Esophagus muscularis mucosa (tissue), 4 donors: Measurements from ENCODE around the gene RERG. TPM values are rescaled to one million over a fixed set of nuclear protein-coding genes. Genes with fewer than 3 reads are reported as not detected.

Source experiments
- DNase-seq: peaks from one replicate; pipeline ENCODE4 v3.0.0-alpha.2; 2017; ENCODE audit errors: extremely low spot score
- H3K27ac ChIP-seq, 4 donors: fragments of 200-600 bp; sonication (generic); replicated peaks in 1 of 4; 1 replicate in 3 of 4; 2 replicates in 1 of 4; pipeline ENCODE4 v1.5.1; 2016 to 2019; ENCODE audit warnings: mild to moderate bottlenecking in 1 of 4
- H3K27me3 ChIP-seq, 4 donors: fragments of 200-600 bp; sonication (generic); one replicate each; pipeline versions ENCODE4 v1.5.1 to v1.6.0; 2016 to 2019
- H3K36me3 ChIP-seq, 4 donors: fragments of 200-600 bp; sonication (generic); one replicate each; pipeline ENCODE4 v1.5.1; 2016 to 2019
- H3K4me1 ChIP-seq, 4 donors: fragments of 200-600 bp; sonication (generic); one replicate each; pipeline ENCODE4 v1.5.1; 2016 to 2019
- H3K4me3 ChIP-seq, 4 donors: fragments of 200-600 bp; sonication (generic); 1 replicate in 2 of 4; 2 replicates in 2 of 4; pipeline ENCODE4 v1.5.1; 2016 to 2019; ENCODE audit warnings: mild to moderate bottlenecking in 4 of 4, moderate library complexity in 1 of 4
- H3K9me3 ChIP-seq, 4 donors: fragments of 200-600 bp; sonication (generic); 1 replicate in 3 of 4; 2 replicates in 1 of 4; pipeline ENCODE4 v1.5.1; 2016 to 2019
- EP300 ChIP-seq: sonication (generic); formaldehyde crosslinking; IDR thresholded peaks from one replicate; pipeline ENCODE4 v1.6.1; 2017; ENCODE audit warnings: antibody characterized with exemption
- POLR2A ChIP-seq: fragments of 450-650 bp; IDR thresholded peaks from one replicate; pipeline ENCODE4 v1.6.1; 2017; ENCODE audit warnings: antibody characterized with exemption, moderate library complexity, mild to moderate bottlenecking, low read depth
- POLR2AphosphoS5 ChIP-seq, 2 donors: sonication (generic); formaldehyde crosslinking; IDR thresholded peaks; one replicate each; pipeline ENCODE4 v1.6.1; 2017; ENCODE audit warnings: antibody characterized with exemption in 2 of 2
- WGBS: methylation state at CpG from one replicate; pipeline ENCODE4 v1.1.5; 2018; 5-methylcytosine and 5-hydroxymethylcytosine counted together
- intact Hi-C: fragments of 100-400 bp; cut with DNase I; formaldehyde crosslinking; loops from one replicate; pipeline ENCODE4 v1.15.1; 2023
- total RNA-seq, 4 donors: library from RNA; depleted of rRNA; stranded (reverse); fragments of >200 nt; gene quantifications; one replicate each; pipeline versions ENCODE4 v1.1.0 to v1.2.1, GENCODE V29; 2016
- TF ChIP-seq, protein P1 (sequence below), 3 experiments: fragments of 200-600 bp in 2 of 3; fragments of 450-650 bp in 1 of 3; sonication (generic) in 2 of 3; IDR thresholded peaks; one replicate each; pipeline ENCODE4 v1.5.1; 2017 to 2019; ENCODE audit warnings: antibody characterized with exemption in 3 of 3, mild to moderate bottlenecking in 2 of 3, moderate library complexity in 1 of 3

The RERG gene, protein sequence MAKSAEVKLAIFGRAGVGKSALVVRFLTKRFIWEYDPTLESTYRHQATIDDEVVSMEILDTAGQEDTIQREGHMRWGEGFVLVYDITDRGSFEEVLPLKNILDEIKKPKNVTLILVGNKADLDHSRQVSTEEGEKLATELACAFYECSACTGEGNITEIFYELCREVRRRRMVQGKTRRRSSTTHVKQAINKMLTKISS
- 10 to 100 TPM in 3 of 4 donors, 1 to 10 TPM in 1; 5.0 to 15.4 (median 12.7) TPM for total RNA-seq

DNA sequence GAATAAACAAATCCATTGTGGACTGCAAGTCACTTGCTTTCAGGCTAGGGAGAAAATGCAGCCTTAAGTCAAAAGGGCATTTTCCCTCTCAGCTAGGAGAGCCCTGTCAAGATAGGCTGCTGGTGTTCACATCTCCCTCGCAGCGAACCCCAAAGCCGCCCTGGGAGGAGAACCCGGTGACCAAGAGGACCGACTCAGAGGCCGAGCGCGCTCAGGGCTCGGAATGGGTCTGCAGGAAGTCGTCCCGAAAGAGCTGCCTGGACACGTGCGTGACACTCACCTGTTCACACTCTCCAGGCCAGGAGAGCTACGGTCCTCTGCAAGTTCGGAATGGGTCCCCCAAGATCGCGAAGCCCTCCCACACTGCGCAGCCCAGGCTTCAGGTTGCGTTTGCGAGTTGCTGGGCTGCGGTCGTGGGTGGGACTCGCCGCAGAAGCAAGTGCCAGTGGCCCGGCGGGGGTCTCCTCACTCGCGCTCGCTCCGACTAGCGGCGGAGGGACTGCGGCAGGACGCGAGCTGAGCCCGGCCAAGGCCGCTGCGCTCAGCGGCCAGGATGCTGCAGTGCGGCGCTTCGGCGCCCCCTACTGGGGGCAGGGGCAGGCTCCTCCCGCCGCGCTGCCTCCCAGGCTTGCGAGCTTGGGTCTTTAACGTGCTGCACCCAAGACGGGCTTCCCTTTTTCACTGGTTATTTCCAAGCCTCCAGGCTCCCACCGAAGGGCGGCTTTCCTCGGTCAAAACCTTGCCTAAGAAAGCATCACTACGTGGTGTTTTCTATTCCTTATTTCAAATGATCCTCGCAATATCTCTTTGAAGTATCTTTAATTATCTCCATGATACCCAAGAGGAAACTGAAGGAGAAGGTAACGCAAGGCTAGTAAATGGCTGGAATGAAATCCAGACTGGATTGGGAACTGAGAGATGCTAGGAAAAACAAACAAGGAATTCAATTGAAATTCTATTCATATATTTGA is at the start of gene RERG:
Gene RERG (minus strand): TSS at position 503 of the 971 bp plus-strand sequence. CDS start 3,928 bp downstream, outside the sequence.
- Histone ChIP-seq H3K27me3 (peaks cover 0 to 4% (median 0%) of the 10 kb centered on the region in 4 donors), H3K4me3 (peak within 1 kb of the TSS; percentile 54 to 70 (median 60)), H3K9me3 (no peaks in the 10 kb centered on the region), H3K36me3 (no peaks in the 10 kb centered on the region), H3K27ac (peak within 1 kb of the TSS; percentile 60 to 66 (median 63)), H3K4me1 (peaks cover 11 to 19% (median 14%) of the 10 kb centered on the region in 4 donors)
- 7% methylated on average over 19 of the region's 55 CpGs for WGBS
- intact Hi-C loops, result loop anchor here (1.0 to 5.0 kb wide), 4 partner anchors 46 to 374 kb away; no protein-coding TSS in a partner anchor
- TF ChIP-seq EP300 (no peak), POLR2A (no peak), POLR2AphosphoS5 (IDR thresholded peaks at IDR 0.05) (peak; percentile 55 to 56)
- TF ChIP-seq, protein P1, sequence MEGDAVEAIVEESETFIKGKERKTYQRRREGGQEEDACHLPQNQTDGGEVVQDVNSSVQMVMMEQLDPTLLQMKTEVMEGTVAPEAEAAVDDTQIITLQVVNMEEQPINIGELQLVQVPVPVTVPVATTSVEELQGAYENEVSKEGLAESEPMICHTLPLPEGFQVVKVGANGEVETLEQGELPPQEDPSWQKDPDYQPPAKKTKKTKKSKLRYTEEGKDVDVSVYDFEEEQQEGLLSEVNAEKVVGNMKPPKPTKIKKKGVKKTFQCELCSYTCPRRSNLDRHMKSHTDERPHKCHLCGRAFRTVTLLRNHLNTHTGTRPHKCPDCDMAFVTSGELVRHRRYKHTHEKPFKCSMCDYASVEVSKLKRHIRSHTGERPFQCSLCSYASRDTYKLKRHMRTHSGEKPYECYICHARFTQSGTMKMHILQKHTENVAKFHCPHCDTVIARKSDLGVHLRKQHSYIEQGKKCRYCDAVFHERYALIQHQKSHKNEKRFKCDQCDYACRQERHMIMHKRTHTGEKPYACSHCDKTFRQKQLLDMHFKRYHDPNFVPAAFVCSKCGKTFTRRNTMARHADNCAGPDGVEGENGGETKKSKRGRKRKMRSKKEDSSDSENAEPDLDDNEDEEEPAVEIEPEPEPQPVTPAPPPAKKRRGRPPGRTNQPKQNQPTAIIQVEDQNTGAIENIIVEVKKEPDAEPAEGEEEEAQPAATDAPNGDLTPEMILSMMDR (IDR thresholded peaks at IDR 0.05), result peak; percentile 91 to 100 (median 99)
- no peak for DNase-seq

DNA sequence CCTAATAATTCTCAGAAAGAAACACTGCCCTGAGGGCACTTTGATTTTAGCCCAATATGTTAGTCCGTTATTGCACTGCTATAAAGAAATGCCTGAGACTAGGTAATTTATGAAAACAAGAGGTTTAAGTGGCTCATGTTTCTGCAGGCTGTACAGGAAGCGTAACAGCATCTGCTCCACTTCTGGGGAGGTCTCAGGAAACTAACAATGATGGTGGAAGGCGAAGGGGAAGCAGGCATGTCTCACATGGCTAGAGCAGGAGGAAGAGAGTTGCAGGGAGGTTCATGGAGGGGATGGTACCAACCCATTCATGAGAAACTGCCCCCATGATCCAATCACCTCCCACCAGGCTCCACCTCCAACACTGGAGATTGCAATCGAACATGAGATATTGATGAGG is 49.4 kb upstream of the RERG start:
- intact Hi-C loops, result loop anchor here (10.0 kb wide), 1 partner anchor 514 kb away; the partner anchor contains the start of gene EPS8
- Histone ChIP-seq H3K36me3 (no peaks in the 10 kb centered on the region), H3K27ac (no peak overlapping the region), H3K4me1 (peaks cover 0 to 21% (median 15%) of the 10 kb centered on the region in 4 donors), H3K9me3 (no peaks in the 10 kb centered on the region), H3K4me3 (no peak overlapping the region), H3K27me3 (no peaks in the 10 kb centered on the region)
- no peak for TF ChIP-seq EP300
- WGBS, result 80% methylated on average over 4 of the region's 4 CpGs
- DNase-seq, result no peak

DNA sequence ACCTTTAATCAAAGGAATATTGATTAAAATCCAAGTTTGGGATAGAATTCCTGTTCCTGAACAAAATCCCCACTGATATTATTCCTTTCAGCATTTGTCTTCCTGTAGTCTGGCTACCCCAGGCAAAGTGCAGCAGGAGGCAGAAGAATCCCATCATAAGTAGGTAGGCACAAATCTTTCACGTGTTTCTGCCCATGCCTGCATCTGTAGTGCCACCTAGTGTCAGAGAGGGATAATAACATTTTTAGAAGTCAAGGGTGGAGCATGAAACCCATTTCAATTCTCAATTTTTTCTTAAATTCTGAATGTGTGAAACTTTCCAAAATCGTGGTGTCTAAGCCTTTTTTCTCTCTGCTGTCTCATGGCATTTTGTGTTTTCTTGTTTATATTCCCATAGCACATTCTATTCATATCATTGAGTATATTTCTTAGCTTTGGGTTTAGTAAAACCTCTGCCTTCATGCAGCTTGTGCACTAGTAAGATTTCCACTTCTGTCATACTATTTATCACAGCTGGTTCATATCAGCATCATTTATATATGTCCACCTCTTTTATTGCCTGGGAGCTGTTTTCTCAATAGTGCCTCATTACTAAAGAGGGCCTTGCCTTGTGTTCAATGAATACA is 47.8 kb upstream of the RERG start:
- intact Hi-C loops, result loop anchor here (5.0 kb wide), 1 partner anchor 47 kb away; the partner anchor contains the start of gene RERG
- H3K36me3 ChIP-seq, result no peaks in the 10 kb centered on the region
- TF ChIP-seq, protein P1 (IDR thresholded peaks at IDR 0.05), result peak; percentile 83 to 85 (median 83)
- no peak for TF ChIP-seq POLR2A
- no peak overlapping the region for H3K27ac ChIP-seq
- no peak for DNase-seq
- H3K4me1 ChIP-seq, result peaks cover 0 to 5% (median 2%) of the 10 kb centered on the region in 4 donors
- no peaks in the 10 kb centered on the region for H3K27me3 ChIP-seq
- 0% methylated on average over 2 of the region's 2 CpGs for WGBS
- H3K4me3 ChIP-seq, result no peak overlapping the region
- H3K9me3 ChIP-seq, result no peaks in the 10 kb centered on the region

DNA sequence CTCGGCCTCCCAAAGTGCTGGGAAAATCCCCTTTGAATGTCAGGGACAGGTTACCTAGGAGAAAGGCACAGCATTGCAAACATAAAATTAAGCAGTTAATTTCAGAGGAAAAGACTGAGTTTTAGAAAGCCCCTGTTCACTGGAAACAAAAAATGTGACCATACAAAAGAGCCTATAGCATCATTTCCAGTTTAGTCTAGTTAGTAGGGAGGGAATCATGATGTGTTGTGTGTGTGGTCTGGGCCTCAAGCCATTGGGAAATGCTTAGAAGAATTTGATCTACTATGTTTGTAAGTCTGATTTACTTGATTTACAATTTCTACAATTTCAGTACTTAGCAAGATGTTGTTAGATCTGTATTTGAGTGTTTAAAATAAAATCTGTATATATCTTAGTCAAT is 47.1 kb upstream of the RERG start:
- no peak overlapping the region for H3K27ac ChIP-seq

More for the DNA sequence above, 47.1 kb upstream of the RERG start:
- DNase-seq, result no peak
- H3K4me3 ChIP-seq, result no peak overlapping the region
- intact Hi-C loops, result loop anchor here (5.0 kb wide), 1 partner anchor 46 kb away; the partner anchor contains the start of gene RERG
- no peaks in the 10 kb centered on the region for H3K9me3 ChIP-seq
- whole genome bisulfite sequencing, result 65% methylated on average over 1 of the region's 1 CpG
- no peaks in the 10 kb centered on the region for H3K4me1 ChIP-seq
- no peaks in the 10 kb centered on the region for H3K36me3 ChIP-seq
- H3K27me3 ChIP-seq, result no peaks in the 10 kb centered on the region
- TF ChIP-seq POLR2AphosphoS5 (IDR thresholded peaks at IDR 0.05) (no peak), POLR2A (no peak), EP300 (no peak)
- TF ChIP-seq, protein P1 (IDR thresholded peaks at IDR 0.05), result no peak
